Kidney glomerular epithelial cell (primary cell): ENCODE measurements around the gene EIF5A2.
A peak's percentile ranks its signal among the peaks of the same experiment; 100 is the strongest.
"Not testable (repeated sequence)": the region's sequence is repeated elsewhere in the genome, so short reads cannot be mapped to it uniquely, and the experiment has no call there.

Source experiments
- DNase-seq: peaks from one replicate; lab custom pipeline; 2025; lab: John Stamatoyannopoulos, UW

EIF5A2 gene

GRCh38 chr3:170908235-170909116, at the start of gene EIF5A2:
EIF5A2 (minus strand) TSS chr3:170908637; CDS start chr3:170907806, 831 bp downstream.
- peak; percentile 87 for DNase-seq

GRCh38 chr3:170956647-170957046, 48.2 kb upstream of the EIF5A2 start:
- DNase-seq = no peak

GRCh38 chr3:170953736-170954135, 45.3 kb upstream of the EIF5A2 start:
- DNase-seq = no peak

GRCh38 chr3:170953229-170953628, 44.8 kb upstream of the EIF5A2 start:
- no peak for DNase-seq

- no peak for DNase-seq
Observed at GRCh38 chr3:170949211-170949610, 40.8 kb upstream of the EIF5A2 start.

GRCh38 chr3:170947018-170947769, 38.8 kb upstream of the EIF5A2 start:
- DNase-seq = no peak

- DNase-seq = no peak
Observed at GRCh38 chr3:170942011-170942410, 33.6 kb upstream of the EIF5A2 start.

- DNase-seq = no peak
Observed at GRCh38 chr3:170941551-170941950, 33.1 kb upstream of the EIF5A2 start.

GRCh38 chr3:170933039-170933438, 24.6 kb upstream of the EIF5A2 start:
- not testable (repeated sequence) for DNase-seq

- DNase-seq = not testable (repeated sequence)
Observed at GRCh38 chr3:170923553-170923952, 15.1 kb upstream of the EIF5A2 start.

- no peak for DNase-seq
Observed at GRCh38 chr3:170918715-170919114, 10.3 kb upstream of the EIF5A2 start.

GRCh38 chr3:170914690-170915089, 6.3 kb upstream of the EIF5A2 start:
- no peak for DNase-seq

- DNase-seq = no peak
Observed at GRCh38 chr3:170914212-170914611, 5.8 kb upstream of the EIF5A2 start.

GRCh38 chr3:170911051-170911450, 2.6 kb upstream of the EIF5A2 start:
- DNase-seq = no peak

GRCh38 chr3:170910542-170910941, 2.1 kb upstream of the EIF5A2 start:
- DNase-seq = no peak

GRCh38 chr3:170909129-170909903, 879 bp upstream of the EIF5A2 start:
- peak; percentile 33 for DNase-seq

GRCh38 chr3:170907637-170908234, 701 bp downstream of the EIF5A2 start:
- DNase-seq = no peak

GRCh38 chr3:170905862-170906261, 2.6 kb downstream of the EIF5A2 start:
- no peak for DNase-seq

- no peak for DNase-seq
Observed at GRCh38 chr3:170903123-170903522, 5.3 kb downstream of the EIF5A2 start.

- DNase-seq = no peak
Observed at GRCh38 chr3:170899455-170899854, 9.0 kb downstream of the EIF5A2 start.

GRCh38 chr3:170897978-170898377, 10.5 kb downstream of the EIF5A2 start:
- no peak for DNase-seq

GRCh38 chr3:170897199-170897598, 11.2 kb downstream of the EIF5A2 start:
- not testable (repeated sequence) for DNase-seq
